NCI-H146 treated with DMSO at 0.1 percent for 48 hours (cell line): ENCODE results near the gene NQO2.
"Not testable (repeated sequence)": the region's sequence is repeated elsewhere in the genome, so short reads cannot be mapped to it uniquely, and the experiment has no call there.

Experiments used
- DNase-seq: peaks from one replicate; lab custom pipeline; 2025; ENCODE audit not compliant: unreplicated experiment; lab: John Stamatoyannopoulos, UW

Gene NQO2

GRCh38 chr6:3011592-3011991 lies 11.9 kb downstream of the NQO2 start:
- no peak for DNase-seq

- DNase-seq = no peak
These were observed 13.8 kb downstream of the NQO2 start for GRCh38 chr6:3013486-3013885.

GRCh38 chr6:3013901-3014674 lies 14.4 kb downstream of the NQO2 start:
- DNase-seq = no peak

DNA sequence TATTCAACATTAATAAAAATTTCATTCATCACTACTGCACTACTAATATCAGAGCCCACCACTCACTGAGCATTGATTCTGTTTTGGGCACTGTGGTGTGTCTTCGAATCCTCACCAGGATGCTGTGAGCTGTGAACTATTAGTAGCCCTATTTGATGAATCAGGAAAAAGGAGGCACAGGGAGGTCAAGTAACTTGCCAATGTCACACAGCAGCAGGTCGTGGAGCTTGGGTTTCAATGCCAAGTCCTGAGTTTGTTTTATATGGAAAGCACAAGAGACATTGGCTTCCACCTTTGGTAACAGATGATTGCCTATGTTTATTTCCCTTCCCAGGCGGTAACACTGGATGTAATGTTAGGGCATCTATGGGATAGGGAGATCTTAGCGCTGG lies 15.0 kb downstream of the NQO2 start:
- no peak for DNase-seq

DNA sequence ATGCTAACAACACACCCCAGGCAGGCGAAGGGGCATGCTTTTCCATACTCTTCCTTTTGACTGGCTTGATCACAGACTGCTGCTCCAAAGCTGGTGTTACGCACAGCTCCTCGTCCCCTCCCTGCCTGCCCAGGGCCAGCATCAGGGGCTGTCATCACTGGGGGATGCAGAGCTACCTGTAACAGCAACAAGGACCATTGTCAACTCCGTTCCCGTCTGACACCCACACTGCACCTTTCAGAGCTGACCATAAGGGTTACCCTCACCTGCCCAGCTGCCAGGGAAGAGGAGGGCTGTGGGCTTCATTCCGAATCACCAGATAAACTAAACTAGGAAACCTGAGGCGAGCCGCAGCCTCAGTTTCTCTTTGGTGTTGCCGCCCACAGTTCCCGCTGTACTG lies 15.4 kb downstream of the NQO2 start:
- DNase-seq = no peak

GRCh38 chr6:3016473-3017280 lies 17.0 kb downstream of the NQO2 start:
- no peak for DNase-seq

DNA sequence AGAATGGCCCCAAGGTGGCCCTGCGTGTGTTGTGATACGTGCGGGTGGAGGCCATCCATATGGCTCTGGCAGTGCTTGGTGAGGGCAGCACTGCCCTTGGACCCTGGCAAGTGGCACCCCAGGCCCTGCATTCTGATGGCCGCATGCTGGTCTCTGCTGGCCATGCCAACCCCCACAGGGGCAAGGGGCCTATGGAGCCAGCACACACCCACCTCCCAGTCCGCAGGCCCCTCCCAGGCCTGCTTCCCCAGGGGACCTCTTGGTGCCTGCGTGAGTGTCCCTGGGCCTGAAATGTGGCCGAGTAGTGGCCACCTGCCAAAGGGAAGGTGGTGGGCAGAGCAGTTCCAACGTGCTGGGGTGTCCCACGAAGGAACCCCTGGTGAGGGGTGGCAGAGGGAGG lies 17.6 kb downstream of the NQO2 start:
- no peak for DNase-seq

- DNase-seq = no peak
These were observed 19.4 kb downstream of the NQO2 start for GRCh38 chr6:3019065-3019464.

DNA sequence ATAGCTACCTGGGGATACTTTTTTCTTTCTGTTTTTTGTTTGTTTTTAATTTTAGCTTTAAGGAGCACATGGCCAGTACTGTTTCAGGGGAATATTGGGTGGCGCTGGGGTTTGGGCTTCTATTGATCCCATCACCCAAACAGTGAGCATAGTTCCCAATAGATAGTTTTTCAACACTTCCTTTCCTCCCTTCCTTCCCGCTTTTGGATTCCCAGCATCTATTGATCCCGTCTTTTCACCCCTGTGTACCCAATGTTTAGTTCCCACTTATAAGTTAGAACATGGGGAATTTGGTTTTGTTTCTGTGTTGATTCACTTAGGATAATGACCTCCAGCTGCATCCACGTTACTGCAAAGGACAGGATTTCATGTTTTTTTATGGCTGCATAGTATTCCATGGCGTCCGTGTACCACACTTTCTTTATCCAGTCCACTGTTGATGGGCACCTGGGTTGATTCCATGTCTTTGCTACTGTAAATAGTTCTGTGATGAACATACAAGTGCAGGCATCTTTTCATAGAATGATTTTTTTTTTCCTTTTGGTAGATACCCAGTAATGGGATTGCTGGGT lies 20.1 kb downstream of the NQO2 start:
- no peak for DNase-seq

DNA sequence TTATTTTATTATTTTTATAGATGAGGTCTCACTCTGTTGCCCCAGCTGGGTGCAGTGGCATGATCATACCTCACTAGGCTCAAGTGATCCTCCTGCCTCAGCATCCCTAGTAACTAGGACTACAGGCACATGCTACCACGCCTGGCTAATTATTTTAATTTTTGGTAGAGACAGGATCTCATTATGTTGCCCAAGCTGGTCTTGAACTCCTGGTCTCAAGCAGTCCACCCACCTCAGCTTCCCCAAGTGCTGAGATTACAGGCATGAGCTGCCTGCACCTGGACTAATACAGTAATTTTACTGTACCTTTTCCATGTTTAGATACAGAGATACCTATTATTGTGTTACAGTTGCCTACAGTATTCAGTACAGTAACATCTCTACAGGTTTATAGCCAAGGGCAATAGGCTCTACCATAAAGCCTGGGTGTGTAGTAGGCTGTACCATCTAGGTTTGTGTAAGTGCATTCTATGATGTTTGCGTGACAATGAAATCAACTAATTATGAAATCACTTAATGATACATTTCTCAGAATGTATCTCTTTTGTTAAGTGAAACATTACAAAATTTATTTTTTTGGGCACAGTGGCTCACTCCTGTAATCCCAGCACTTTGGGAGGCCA lies 21.4 kb downstream of the NQO2 start:
- DNase-seq = not testable (repeated sequence)

DNA sequence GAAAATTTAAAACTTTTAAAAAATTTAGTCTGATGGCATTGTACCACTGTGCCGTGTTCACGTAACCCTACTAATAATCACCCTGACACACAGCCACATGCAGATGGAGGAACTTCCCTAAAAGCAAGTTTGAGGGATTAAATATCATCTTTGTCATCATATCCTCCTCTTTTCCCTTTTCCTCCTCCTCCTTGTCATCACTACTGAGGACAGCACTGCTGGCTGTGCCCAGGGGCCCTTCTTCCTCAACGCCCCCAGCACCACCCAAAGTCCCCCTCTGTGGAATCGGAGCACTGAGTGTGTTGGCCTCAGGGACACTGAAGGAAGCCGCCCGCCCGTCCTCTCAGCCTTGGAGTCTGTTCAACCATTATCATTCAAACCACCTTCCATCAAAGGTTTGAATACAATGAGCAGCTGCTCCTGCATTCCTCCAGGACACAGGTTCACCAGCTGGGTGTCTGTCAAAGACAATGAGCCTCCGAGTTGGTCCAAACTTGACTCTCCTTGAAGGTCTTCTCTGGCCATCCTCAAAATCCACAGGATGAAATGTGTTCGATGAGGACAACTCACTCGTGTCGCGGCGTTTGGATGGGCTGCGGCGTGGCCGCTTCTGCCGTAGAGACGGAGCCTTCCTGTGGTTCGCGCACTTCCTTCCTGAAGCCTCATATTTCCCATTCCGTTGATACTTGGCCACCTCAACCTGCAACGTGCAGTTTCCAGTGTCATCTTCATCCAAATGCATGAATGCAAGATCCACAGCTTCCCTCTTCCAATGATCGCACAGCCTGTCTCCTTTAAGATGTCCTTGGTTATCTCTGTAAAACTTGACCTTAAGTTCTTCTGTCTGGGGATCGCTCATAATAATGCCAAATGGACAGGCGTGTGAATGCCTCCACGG lies 23.3 kb downstream of the NQO2 start:
- no peak for DNase-seq

GRCh38 chr6:3023663-3024483 lies 24.2 kb downstream of the NQO2 start:
- no peak for DNase-seq

DNA sequence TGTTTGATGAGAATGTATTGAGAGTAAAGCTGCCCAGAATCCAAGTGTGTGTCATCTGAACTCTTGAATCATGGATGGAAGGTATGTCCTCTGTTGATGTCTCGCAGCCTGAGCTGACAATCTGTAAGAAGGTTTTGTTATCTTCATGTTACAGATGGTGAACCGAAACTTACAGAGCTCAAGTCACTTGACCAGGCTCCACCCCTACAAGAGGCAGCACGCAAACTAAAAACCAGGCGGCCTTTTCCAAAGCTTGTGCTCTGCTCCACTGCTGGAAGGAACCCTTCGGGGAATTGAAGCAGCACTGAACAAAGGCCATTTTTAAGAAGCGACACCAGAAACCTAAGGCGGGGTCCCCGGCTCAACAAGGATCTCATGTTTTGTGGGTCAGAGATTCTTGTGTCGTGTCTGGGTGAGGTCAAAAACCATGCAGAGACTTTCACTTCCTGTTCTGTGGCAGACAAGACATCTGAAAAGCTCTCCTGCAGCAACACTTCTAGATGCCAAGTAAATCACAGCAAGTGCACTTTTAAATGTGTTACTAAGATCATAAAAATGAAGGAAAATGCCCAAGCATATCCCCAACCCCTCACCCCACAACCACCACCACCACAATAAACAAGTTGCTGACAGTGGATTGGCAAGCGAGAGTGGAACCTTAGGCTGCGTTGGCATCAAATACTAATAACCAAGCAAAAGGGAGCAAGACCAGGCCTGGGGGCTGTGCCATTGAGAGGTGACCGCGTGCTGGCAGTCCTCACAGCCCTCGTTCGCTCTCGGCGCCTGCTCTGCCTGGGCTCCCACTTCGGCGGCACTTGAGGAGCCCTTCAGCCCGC lies 27.3 kb downstream of the NQO2 start:
- DNase-seq = no peak

GRCh38 chr6:3028156-3028555 lies 28.5 kb downstream of the NQO2 start:
- not testable (repeated sequence) for DNase-seq

GRCh38 chr6:3031857-3032640 lies 32.4 kb downstream of the NQO2 start:
- DNase-seq = no peak

DNA sequence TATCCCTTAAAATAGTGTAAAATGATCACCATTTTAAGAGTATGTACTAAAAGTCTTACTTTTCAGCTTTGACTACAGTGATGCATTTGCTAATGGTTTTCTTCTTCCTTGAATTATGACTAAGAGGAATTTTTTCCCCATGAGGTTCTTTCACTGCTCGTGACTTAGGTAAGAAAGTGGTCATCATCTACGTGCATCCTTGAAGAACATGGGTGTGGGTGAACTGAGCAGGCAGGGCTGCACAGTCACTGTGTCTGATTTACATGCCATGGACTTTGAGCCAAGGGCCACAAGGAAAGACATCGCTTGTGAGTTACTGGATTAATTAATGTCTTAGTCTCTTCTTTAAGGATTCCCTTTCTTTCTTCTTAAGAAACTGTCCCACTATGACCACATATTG lies 33.3 kb downstream of the NQO2 start:
- no peak for DNase-seq

DNA sequence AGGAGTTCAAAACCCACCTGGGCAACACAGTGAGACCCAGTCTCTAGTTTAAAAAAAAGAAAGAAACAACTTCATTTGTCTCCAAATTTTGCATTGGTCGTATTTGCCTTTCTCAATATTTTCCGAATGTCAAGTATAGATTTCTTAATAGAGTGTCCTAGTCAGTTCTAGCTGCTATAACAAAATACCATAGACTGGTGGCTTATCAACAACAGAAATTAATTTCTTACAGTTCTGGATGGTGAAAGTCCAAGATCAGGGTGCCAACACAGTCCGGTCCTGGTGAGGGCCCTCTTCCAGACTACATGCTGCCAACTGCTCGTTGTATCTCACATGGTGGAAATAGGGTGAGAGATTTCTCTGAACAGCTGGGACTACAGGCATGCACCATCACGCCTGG lies 34.0 kb downstream of the NQO2 start:
- no peak for DNase-seq

- DNase-seq = no peak
These were observed 35.7 kb downstream of the NQO2 start for GRCh38 chr6:3035397-3035796.
